Raji (cell line): ENCODE measurements around the gene RERE.

Experiments used
- POLR2A ChIP-seq: IDR thresholded peaks from 2 replicates; pipeline ENCODE4 v1.6.1; 2011; ENCODE audit warnings: low read depth, low read length, control low read depth; ENCODE audit not compliant: insufficient read depth

The RERE gene

GRCh38 chr1:8465692-8466091, 351.7 kb downstream of the RERE start:
- TF ChIP-seq POLR2A: no peak

- no peak for TF ChIP-seq POLR2A
Observed at GRCh38 chr1:8465013-8465412, 352.4 kb downstream of the RERE start.

- no peak for TF ChIP-seq POLR2A
Observed at GRCh38 chr1:8464377-8464776, 353.1 kb downstream of the RERE start.

GRCh38 chr1:8463144-8463927, 354.1 kb downstream of the RERE start:
- no peak for TF ChIP-seq POLR2A

GRCh38 chr1:8462371-8462892, 355.0 kb downstream of the RERE start:
- no peak for TF ChIP-seq POLR2A

GRCh38 chr1:8461351-8462110, 355.9 kb downstream of the RERE start:
- no peak for TF ChIP-seq POLR2A

GRCh38 chr1:8460784-8461183, 356.7 kb downstream of the RERE start:
- no peak for TF ChIP-seq POLR2A

GRCh38 chr1:8460132-8460544, 357.3 kb downstream of the RERE start:
- TF ChIP-seq POLR2A: no peak

- no peak for TF ChIP-seq POLR2A
Observed at GRCh38 chr1:8458607-8459006, 358.8 kb downstream of the RERE start.

GRCh38 chr1:8457760-8458381, 359.6 kb downstream of the RERE start:
- no peak for TF ChIP-seq POLR2A

- no peak for TF ChIP-seq POLR2A
Observed at GRCh38 chr1:8456991-8457390, 360.4 kb downstream of the RERE start.

GRCh38 chr1:8456308-8456912, 361.0 kb downstream of the RERE start:
- no peak for TF ChIP-seq POLR2A

- no peak for TF ChIP-seq POLR2A
Observed at GRCh38 chr1:8455700-8456307, 361.6 kb downstream of the RERE start.

- TF ChIP-seq POLR2A: no peak
Observed at GRCh38 chr1:8450312-8450711, 367.1 kb downstream of the RERE start.

- no peak for TF ChIP-seq POLR2A
Observed at GRCh38 chr1:8448911-8449661, 368.4 kb downstream of the RERE start.
